BLaER1 treated with 17β-estradiol and CSF1 and Interleukin-3, amounts not matched to agents 10 nM and 100 nM (cell line): ENCODE data around the gene BOLA3.
A peak's percentile ranks its signal among the peaks of the same experiment; 100 is the strongest.

ENCODE experiments used
- H3K27ac ChIP-seq, 11 experiments: shearing (Covaris generic); formaldehyde crosslinking; 2 replicates each; pipeline ENCODE4 v1.8.1; 2022
- H3K27me3 ChIP-seq, 11 experiments: shearing (Covaris generic); formaldehyde crosslinking; 2 replicates each; pipeline ENCODE4 v1.8.1; 2022
- H3K36me3 ChIP-seq, 11 experiments: shearing (Covaris generic); formaldehyde crosslinking; 2 replicates each; pipeline ENCODE4 v1.8.1; 2022
- H3K4me1 ChIP-seq, 10 experiments: shearing (Covaris generic); formaldehyde crosslinking; 2 replicates each; pipeline ENCODE4 v1.8.1; 2022
- H3K4me2 ChIP-seq, 11 experiments: shearing (Covaris generic); formaldehyde crosslinking; 2 replicates each; pipeline ENCODE4 v1.8.1; 2022
- H3K4me3 ChIP-seq, 10 experiments: shearing (Covaris generic); formaldehyde crosslinking; 2 replicates each; pipeline ENCODE4 v1.8.1; 2022
- H3K9ac ChIP-seq, 11 experiments: shearing (Covaris generic); formaldehyde crosslinking; 2 replicates each; pipeline ENCODE4 v1.8.1; 2022
- H3K9me3 ChIP-seq, 11 experiments: shearing (Covaris generic); formaldehyde crosslinking; replicated peaks in 1 of 11; 2 replicates each; pipeline ENCODE4 v1.8.1; 2022
- H4K20me1 ChIP-seq, 11 experiments: shearing (Covaris generic); formaldehyde crosslinking; 2 replicates each; pipeline ENCODE4 v1.8.1; 2022
- Cebpa-rat ChIP-seq, 11 experiments: shearing (Covaris generic); IDR thresholded peaks; 2 replicates each; pipeline ENCODE4 v1.8.1; 2022

The BOLA3 gene

GRCh38 chr2:74183878-74184277 lies 36.2 kb upstream of the BOLA3 start:
- Histone ChIP-seq H3K4me2 (peak overlapping the region in 5 of 11 experiments; percentile 1 to 94 (median 87); a peak in 8 of 22 replicates), H3K4me1 (peaks cover 38 to 93% (median 52%) of the 10 kb centered on the region in 10 experiments), H3K27me3 (no peaks in the 10 kb centered on the region), H3K9me3 (no peaks in the 10 kb centered on the region; a peak in 2 of 22 replicates), H3K9ac (peak overlapping the region in 4 of 11 experiments; percentile 2 to 86 (median 18); a peak in 4 of 22 replicates), H3K27ac (peak overlapping the region in 8 of 11 experiments; percentile 2 to 100 (median 64); a peak in 12 of 22 replicates), H3K36me3 (no peaks in the 10 kb centered on the region), H4K20me1 (no peaks in the 10 kb centered on the region), H3K4me3 (no peak overlapping the region)
- no peak for TF ChIP-seq Cebpa-rat (IDR thresholded peaks at IDR 0.05)

GRCh38 chr2:74181739-74182138 lies 34.0 kb upstream of the BOLA3 start:
- Histone ChIP-seq H3K27me3 (no peaks in the 10 kb centered on the region), H3K9me3 (peaks cover 0 to 5% (median 4%) of the 10 kb centered on the region in 11 experiments; a peak in 16 of 22 replicates), H3K27ac (peak overlapping the region; percentile 47 to 100 (median 88)), H3K4me3 (peak overlapping the region in 4 of 10 experiments; percentile 32 to 48 (median 40); a peak in 6 of 20 replicates), H3K4me2 (peak overlapping the region; percentile 23 to 94 (median 81)), H3K36me3 (peaks cover 4 to 7% (median 5%) of the 10 kb centered on the region in 11 experiments; a peak in 21 of 22 replicates), H3K4me1 (peaks cover 45 to 77% (median 57%) of the 10 kb centered on the region in 10 experiments), H4K20me1 (peaks cover 14 to 19% (median 15%) of the 10 kb centered on the region in 11 experiments), H3K9ac (peak overlapping the region; percentile 31 to 86 (median 68); a peak in 20 of 22 replicates)
- TF ChIP-seq Cebpa-rat (IDR thresholded peaks at IDR 0.05), result peak in 10 of 11 experiments; percentile 14 to 81 (median 74); a peak in 17 of 22 replicates

DNA sequence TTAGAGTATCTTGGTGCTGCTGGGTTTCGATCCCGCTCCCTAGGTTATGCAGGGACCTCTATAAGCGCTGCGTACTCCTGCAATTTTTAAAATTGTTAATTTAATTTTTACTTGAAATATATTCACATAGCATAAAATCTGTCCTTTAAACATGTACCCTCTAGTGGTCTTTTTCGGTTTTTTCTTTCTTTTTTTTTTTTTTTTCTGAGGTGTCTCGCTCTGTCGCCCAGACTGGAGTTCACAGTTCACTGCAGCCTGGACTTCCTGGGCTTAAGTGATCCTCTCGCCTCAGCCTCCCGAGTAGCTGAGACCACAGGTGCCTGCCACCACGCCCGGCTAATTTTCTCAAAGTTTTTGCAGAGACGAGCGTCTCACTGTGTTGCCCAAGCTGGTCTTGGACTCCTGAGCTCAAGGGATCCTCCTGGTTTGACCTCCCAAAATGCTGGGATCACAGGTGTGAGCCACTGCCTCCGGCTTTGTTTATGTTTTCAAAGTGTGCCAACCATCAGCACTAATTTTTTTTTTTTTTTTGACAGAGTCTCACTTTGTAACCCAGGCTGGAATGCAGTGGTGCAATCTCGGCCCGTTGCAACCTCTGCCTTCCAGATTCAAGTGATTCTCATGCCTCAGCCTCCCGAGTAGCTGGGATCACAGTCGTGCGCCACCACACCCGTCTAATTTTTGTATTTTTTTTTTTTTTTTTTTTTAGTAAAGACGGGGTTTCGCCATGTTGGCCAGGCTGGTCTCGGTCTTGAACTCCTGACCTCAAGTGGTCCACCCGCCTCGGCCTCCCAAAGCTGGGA lies 31.6 kb upstream of the BOLA3 start:
- Histone ChIP-seq H3K4me1 (peaks cover 30 to 79% (median 43%) of the 10 kb centered on the region in 10 experiments), H3K36me3 (peaks cover 22 to 32% (median 29%) of the 10 kb centered on the region in 11 experiments; a peak in 21 of 22 replicates), H3K9me3 (peaks cover 0 to 29% (median 24%) of the 10 kb centered on the region in 11 experiments; a peak in 18 of 22 replicates), H3K4me3 (peak overlapping the region; percentile 72 to 96 (median 84)), H3K27ac (peak overlapping the region; percentile 88 to 100 (median 98); a peak in 21 of 22 replicates), H3K9ac (peak overlapping the region; percentile 96 to 100 (median 99)), H3K4me2 (peak overlapping the region; percentile 59 to 94 (median 77)), H3K27me3 (no peaks in the 10 kb centered on the region), H4K20me1 (peaks cover 38 to 43% (median 40%) of the 10 kb centered on the region in 11 experiments)
- no peak for TF ChIP-seq Cebpa-rat (IDR thresholded peaks at IDR 0.05)

DNA sequence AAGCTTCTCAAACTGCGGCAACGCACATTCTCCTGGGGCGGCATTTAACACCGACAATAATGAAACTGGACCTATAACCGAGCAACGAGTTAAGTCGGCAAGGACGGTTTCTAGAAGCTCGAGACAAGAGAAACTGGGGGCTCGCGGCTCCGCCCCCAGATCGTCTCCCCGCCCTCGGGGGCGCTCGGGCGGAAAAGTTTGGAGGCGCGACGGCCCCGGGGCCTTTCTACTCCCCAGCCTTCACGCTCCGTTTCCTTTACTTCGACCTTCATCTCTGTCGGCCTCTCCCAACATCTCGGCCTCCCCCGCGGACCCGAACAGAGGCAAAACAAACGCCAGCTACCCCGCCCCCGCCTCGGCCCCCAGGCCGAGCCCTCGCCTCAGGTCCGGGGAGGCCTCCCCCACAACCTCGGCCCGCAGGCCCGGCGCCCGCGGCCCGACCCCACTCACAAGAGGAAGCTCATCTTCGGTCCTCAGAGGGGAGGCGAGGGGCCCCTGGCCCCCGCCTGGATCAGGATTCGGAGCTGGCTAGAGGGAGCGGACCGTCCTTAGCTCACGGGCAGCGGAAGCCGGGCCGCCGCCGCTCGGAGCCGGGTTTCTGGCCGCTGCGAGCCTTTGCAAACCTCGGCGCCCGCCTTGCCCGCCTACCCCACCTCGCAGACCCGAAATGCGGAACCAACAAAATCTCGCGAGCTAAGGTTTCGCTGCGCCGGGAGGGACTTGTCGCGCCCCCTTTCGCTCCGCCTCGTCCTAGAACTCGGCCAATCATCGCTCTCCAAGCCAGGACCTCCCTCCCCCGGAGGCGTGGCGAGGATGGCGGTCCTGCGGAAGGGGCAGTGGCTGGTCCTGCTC lies 30.7 kb upstream of the BOLA3 start, which contains the start of gene MOB1A:
Gene MOB1A, minus strand, starts transcription at position 669 of the 852 bp plus-strand sequence. Its CDS starts 205 bp downstream, at position 464.
- H3K27me3 ChIP-seq, result no peaks in the 10 kb centered on the region
- H3K9me3 ChIP-seq, result peaks cover 0 to 29% (median 24%) of the 10 kb centered on the region in 11 experiments; a peak in 18 of 22 replicates
- peak within 1 kb of the TSS; percentile 96 to 100 (median 99) for H3K9ac ChIP-seq
- H3K36me3 ChIP-seq, result peaks cover 22 to 37% (median 33%) of the 10 kb centered on the region in 11 experiments; a peak in 21 of 22 replicates
- peak within 1 kb of the TSS; percentile 72 to 96 (median 84) for H3K4me3 ChIP-seq
- no peak for TF ChIP-seq Cebpa-rat (IDR thresholded peaks at IDR 0.05)
- peaks cover 47 to 52% (median 48%) of the 10 kb centered on the region in 11 experiments for H4K20me1 ChIP-seq
- peaks cover 30 to 78% (median 41%) of the 10 kb centered on the region in 10 experiments for H3K4me1 ChIP-seq
- peak within 1 kb of the TSS; percentile 77 to 98 (median 87) for H3K4me2 ChIP-seq
- peak within 1 kb of the TSS; percentile 96 to 100 (median 98) for H3K27ac ChIP-seq

DNA sequence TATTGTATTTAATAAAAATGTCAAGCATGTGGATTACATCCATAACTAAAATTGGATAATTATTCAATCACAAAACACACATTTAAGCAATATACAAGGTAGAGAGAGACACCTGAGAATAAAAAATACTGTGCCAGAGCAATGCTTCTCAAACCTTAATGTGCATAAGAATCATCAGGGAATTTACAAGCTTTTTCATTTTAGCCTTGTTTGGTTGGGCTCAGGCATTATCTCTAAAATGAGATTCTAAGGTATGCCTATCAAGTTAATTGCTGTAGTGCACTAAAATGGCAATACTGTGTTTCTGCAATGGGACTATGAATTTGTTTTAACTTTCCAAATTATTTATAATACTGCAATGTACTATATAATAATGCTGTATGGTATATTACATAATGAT lies 30.0 kb upstream of the BOLA3 start:
- Histone ChIP-seq H3K9ac (peak overlapping the region; percentile 96 to 100 (median 99)), H3K27me3 (no peaks in the 10 kb centered on the region), H3K9me3 (peaks cover 0 to 29% (median 24%) of the 10 kb centered on the region in 11 experiments; a peak in 18 of 22 replicates), H4K20me1 (peaks cover 54 to 59% (median 55%) of the 10 kb centered on the region in 11 experiments), H3K36me3 (peaks cover 26 to 42% (median 38%) of the 10 kb centered on the region in 11 experiments; a peak in 21 of 22 replicates), H3K4me3 (peak overlapping the region; percentile 72 to 96 (median 84)), H3K4me1 (peaks cover 30 to 77% (median 39%) of the 10 kb centered on the region in 10 experiments), H3K4me2 (peak overlapping the region; percentile 77 to 98 (median 87)), H3K27ac (peak overlapping the region; percentile 96 to 100 (median 98); a peak in 21 of 22 replicates)
- TF ChIP-seq Cebpa-rat (IDR thresholded peaks at IDR 0.05), result no peak

DNA sequence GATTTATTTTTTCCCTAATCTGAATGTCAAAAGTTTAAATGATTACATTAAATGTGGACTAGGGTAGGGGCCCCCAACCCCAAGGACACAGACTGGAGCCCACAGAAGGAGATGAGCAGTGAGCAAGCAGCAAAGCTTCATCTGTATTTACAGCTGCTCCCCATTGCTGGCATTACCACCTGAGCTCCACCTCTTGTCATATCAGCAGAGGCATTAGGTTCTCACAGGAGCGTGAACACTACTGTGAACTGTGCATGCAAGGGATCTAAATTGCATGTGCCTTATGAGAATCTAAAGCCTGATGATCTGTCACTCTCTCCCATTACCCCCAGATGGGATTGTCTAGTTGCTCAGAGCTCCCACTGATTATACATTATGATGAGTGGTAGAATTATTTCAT lies 27.2 kb upstream of the BOLA3 start:
- no peak for TF ChIP-seq Cebpa-rat (IDR thresholded peaks at IDR 0.05)
- peaks cover 54 to 70% (median 66%) of the 10 kb centered on the region in 11 experiments for H3K36me3 ChIP-seq
- no peak overlapping the region for H3K27ac ChIP-seq
- H3K4me3 ChIP-seq, result peak overlapping the region in 3 of 10 experiments; percentile 33 to 91 (median 82); a peak in 4 of 20 replicates
- no peaks in the 10 kb centered on the region for H3K27me3 ChIP-seq
- peaks cover 0 to 29% (median 24%) of the 10 kb centered on the region in 11 experiments; a peak in 18 of 22 replicates for H3K9me3 ChIP-seq
- peaks cover 13 to 68% (median 18%) of the 10 kb centered on the region in 10 experiments for H3K4me1 ChIP-seq
- peak overlapping the region in 1 of 11 experiments; percentile 56; a peak in 2 of 22 replicates for H3K9ac ChIP-seq
- H4K20me1 ChIP-seq, result peaks cover 82 to 86% (median 83%) of the 10 kb centered on the region in 11 experiments
- peak overlapping the region in 5 of 11 experiments; percentile 8 to 98 (median 87); a peak in 9 of 22 replicates for H3K4me2 ChIP-seq

DNA sequence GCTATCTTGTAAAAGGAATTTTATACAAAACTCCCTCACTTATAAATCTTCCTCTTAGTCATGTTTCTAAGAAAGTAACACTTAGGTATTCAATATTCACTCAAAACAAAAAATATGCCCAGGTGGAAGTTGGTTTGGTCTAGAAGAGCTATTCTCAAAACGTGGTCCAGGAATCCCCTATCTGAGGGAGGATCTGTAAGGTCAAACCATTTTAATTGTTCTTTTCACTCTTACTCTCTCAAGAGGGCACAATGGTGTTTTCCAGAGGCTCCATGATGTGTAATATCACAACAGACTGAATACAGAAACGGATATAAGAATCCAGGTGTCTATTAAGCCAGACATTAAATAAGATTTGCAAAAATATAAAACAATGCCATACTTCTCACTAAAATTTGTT lies 21.0 kb upstream of the BOLA3 start:
- Histone ChIP-seq H3K27me3 (no peaks in the 10 kb centered on the region), H3K4me1 (peaks cover 0 to 22% (median 0%) of the 10 kb centered on the region in 10 experiments; a peak in 4 of 20 replicates), H3K36me3 (peaks cover 92 to 96% (median 95%) of the 10 kb centered on the region in 11 experiments), H3K27ac (no peak overlapping the region), H3K4me3 (no peak overlapping the region), H3K9ac (peak overlapping the region in 1 of 11 experiments; percentile 29; a peak in 1 of 22 replicates), H3K4me2 (no peak overlapping the region), H4K20me1 (peaks cover 69 to 100% (median 94%) of the 10 kb centered on the region in 11 experiments), H3K9me3 (peaks cover 9 to 38% (median 34%) of the 10 kb centered on the region in 11 experiments; a peak in 20 of 22 replicates)
- TF ChIP-seq Cebpa-rat (IDR thresholded peaks at IDR 0.05), result no peak

- no peak overlapping the region for H3K4me3 ChIP-seq
- H3K4me1 ChIP-seq, result no peaks in the 10 kb centered on the region
- no peak for TF ChIP-seq Cebpa-rat (IDR thresholded peaks at IDR 0.05)
- H4K20me1 ChIP-seq, result peaks cover 63 to 100% (median 94%) of the 10 kb centered on the region in 11 experiments
- H3K27ac ChIP-seq, result no peak overlapping the region
- no peak overlapping the region for H3K9ac ChIP-seq
- H3K27me3 ChIP-seq, result no peaks in the 10 kb centered on the region
- H3K4me2 ChIP-seq, result no peak overlapping the region
- H3K36me3 ChIP-seq, result peaks cover 98 to 100% (median 100%) of the 10 kb centered on the region in 11 experiments
- H3K9me3 ChIP-seq, result peaks cover 9 to 38% (median 34%) of the 10 kb centered on the region in 11 experiments; a peak in 20 of 22 replicates
Observed at GRCh38 chr2:74164761-74165160, 17.0 kb upstream of the BOLA3 start.
